HG03045 (cell line): ENCODE results near the gene ANKS3.
"Not testable (repeated sequence)": the region's sequence is repeated elsewhere in the genome, so short reads cannot be mapped to it uniquely, and the experiment has no call there.

ENCODE experiments used
- ATAC-seq: cut with Tn5 transposase; IDR thresholded peaks from one replicate; pipeline ENCODE4 v1.9.1; 2021; ENCODE audit warnings: mild to moderate bottlenecking, moderate library complexity; ENCODE audit not compliant: unreplicated experiment

Gene ANKS3

GRCh38 chr16:4754865-4755264 is 20.8 kb upstream of the ANKS3 start:
- no peak for ATAC-seq

DNA sequence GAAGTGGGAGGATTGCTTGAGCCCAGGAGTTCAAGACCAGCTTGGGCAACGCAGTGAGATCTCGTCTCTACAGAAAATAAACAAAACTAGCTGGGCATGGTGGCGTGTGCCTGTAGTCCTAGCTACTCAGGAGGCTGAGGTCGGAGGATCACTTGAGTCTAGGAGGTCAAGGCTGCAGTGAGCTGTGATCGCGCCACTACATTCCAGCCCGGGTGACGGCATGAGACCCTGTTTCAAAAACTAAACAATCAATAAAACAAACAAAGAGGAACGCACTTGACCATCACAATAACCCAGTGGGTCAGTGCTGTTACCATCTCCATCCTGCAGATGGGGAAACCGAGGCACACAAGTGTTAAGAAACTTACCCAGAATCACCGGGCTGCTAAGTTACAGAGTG is 19.2 kb upstream of the ANKS3 start:
- ATAC-seq: no peak

GRCh38 chr16:4752351-4753100 is 18.5 kb upstream of the ANKS3 start:
- no peak for ATAC-seq

- ATAC-seq: no peak
These were observed 16.8 kb upstream of the ANKS3 start for GRCh38 chr16:4750896-4751295.

DNA sequence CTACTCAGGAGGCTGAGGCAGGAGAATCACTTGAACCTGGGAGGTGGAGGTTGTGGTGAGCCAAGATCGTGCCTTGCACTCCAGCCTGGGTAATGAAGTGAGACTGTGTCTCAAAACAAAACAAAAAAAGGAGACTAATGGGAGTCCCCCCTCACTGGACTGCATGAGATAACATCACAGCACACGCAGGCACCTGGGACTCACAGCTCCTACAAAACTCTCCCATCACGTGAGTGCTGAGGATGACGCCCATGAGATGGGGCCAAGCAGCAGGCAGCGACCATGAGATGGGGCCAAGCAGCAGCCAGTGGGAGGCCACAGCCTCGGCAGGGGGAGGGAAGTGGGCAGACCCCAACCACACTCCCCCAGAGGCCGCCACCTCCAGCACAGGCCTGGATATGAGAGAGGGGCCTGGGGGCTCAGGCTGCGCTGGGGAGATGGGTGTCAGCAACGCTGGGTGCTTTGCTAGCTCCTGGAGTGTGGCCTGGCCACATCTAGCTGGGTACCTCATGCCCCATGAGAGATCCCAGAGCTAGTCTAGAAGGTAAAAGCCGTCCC is 15.7 kb upstream of the ANKS3 start:
- ATAC-seq: no peak

DNA sequence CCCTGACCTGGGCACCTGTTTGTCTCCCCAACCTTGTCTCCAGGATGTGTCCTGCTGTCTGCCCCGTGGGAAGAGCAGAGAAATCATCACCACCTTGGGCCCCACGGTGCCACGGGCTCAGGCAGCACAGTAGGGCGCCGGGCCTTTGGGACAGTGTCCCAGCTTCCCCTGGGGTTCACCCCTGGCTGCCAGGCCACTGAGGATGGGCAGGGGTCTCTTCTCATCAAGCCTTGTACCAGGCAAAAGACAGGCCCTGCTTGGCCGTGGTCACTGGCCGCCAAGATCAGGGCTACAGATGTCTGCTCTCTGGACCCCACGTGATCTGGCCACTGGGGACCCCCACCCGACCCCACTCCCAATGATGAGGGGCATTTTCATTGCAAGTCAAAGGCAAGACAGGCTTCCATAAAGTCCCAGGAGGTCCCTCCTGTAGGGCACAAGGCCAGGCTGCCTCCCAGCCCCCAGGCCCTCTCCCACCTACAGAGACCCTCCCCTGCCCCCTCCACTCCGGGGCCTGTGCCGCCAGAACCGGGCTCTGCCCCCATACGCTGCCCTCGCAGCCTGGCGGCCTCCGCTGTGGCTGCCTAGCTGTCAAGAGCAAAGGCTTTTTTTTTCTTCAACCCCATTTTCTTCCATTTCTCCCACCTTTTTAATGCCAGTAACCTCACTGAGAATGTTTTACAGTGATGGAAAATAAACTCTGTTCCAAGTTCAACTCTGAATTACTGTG is 14.8 kb upstream of the ANKS3 start:
- ATAC-seq: no peak

GRCh38 chr16:4747906-4748681 is 14.0 kb upstream of the ANKS3 start:
- no peak for ATAC-seq

GRCh38 chr16:4746991-4747574 is 13.0 kb upstream of the ANKS3 start:
- no peak for ATAC-seq

- no peak for ATAC-seq
These were observed 12.1 kb upstream of the ANKS3 start for GRCh38 chr16:4746215-4746614.

DNA sequence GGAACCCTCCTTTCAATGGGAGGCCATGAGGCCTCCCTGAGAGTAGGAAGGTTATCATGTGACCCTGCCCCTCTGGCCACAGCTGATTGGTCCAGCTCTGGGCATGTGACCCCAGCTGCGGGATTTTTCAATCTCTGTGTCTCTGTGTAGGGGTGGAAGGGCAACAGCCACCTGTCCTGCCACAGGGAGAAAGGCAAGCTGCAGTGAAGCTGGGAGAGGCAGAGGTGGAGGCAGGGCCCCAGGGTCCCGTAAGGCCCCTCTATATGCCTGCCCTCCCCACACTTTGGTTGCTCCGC is 11.2 kb upstream of the ANKS3 start:
- ATAC-seq: no peak

GRCh38 chr16:4744555-4745273 is 10.6 kb upstream of the ANKS3 start:
- no peak for ATAC-seq

DNA sequence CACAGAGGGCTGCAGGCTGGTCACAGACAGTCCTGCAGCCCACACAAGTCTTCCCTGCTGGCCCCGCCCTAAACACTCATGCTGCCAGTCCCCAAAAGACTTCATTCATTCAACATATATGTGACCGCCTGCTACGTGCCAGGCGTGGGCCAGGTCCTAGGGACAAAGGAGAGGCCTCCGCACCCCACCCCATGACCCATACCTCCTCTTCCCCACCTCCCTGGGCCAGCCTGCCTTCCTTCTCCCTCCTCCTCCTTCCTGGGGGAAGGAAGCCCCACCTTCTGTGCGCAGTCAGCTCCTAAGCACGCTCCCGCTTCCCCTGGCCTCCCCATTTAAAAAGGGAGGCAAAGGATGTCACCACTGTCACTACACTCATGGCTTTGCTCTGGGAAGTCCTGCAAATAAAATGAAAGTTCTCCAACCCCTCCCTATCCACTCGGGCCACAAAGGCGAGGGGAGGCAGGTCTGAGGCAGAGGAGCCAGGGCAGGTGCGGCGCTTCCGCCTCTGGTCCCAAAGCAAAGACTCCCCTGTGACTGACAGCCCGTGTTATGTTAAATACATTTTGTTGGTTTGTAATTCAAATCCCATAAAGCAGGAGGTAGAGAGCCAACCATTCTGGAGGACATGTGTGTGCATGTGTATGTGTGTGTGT is 9.3 kb upstream of the ANKS3 start:
- ATAC-seq: no peak

- not testable (repeated sequence) for ATAC-seq
These were observed 4.3 kb upstream of the ANKS3 start for GRCh38 chr16:4738370-4738769.

DNA sequence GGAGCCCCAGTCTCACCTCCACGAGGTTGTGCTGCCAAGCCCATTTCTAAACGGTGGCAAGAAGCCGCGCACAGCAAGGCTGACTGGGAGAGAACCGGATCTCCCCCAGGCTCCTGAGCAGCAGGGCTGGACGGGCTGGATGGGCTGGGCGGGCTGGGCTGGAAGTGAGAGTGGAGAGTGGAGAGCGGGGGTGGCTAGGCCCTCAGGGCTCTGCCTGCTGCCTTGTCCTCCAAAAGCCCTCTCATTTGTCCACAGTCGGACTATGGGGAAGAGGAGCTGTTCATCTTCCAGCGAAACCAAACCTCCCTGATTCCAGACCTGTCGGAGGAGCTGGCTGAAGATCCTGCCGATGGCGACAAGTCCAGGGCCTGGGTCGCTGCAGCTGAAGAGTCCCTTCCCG is 3.5 kb upstream of the ANKS3 start:
- no peak for ATAC-seq

GRCh38 chr16:4736546-4736945 is 2.5 kb upstream of the ANKS3 start:
- no peak for ATAC-seq

- ATAC-seq: peak; percentile 61
These were observed 862 bp upstream of the ANKS3 start for GRCh38 chr16:4734730-4735535.

DNA sequence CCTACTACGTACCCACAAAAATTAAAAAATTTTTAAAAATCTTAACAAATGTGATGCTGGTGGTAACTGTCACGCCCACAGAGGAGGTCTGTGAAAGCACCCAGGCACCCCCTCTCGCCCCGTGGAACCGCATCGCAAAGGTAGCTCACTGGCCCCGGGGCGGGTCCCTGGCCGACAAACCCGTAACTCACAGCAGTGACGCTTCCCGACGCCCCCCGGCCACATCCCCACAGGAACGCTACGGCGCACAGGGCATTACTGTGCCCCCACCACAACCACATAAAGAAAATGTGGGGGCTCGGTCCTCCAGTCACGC is 366 bp downstream of the ANKS3 start:
- no peak for ATAC-seq

GRCh38 chr16:4733211-4733742 is 794 bp downstream of the ANKS3 start:
- ATAC-seq: no peak

- no peak for ATAC-seq
These were observed 4.2 kb downstream of the ANKS3 start for GRCh38 chr16:4729876-4730275.
